ENCODE measurements around the gene CLUH. TPM values are rescaled to one million over a fixed set of nuclear protein-coding genes. Genes with fewer than 3 reads are reported as not detected.

The CLUH gene
- total and polyA plus RNA-seq, 2 experiments from 2014 or later: 16.3 to 32.7 TPM

GRCh38 chr17:2705263-2705662, 6.3 kb downstream of the CLUH start:
- Histone ChIP-seq H4K20me1 (ENCODE audit: insufficient read depth) (no peaks in the 10 kb centered on the region), H2AFZ (no peak overlapping the region), H3F3A (ENCODE audit: insufficient read depth) (no peaks in the 10 kb centered on the region), H3K36me3 (ENCODE audit: low read depth) (no peaks in the 10 kb centered on the region), H3K79me2 (ENCODE audit: insufficient read depth) (peaks cover 59% of the 10 kb centered on the region), H3K9me2 (ENCODE audit: insufficient read depth) (no peaks in the 10 kb centered on the region), H3K4me2 (ENCODE audit: unreplicated experiment) (no peak overlapping the region), H3K4me3 (no peak overlapping the region), H3K4me1 (ENCODE audit: insufficient read depth) (peaks cover 11% of the 10 kb centered on the region), H3K9ac (no peak overlapping the region), H3K9me3 (ENCODE audit: low read depth) (no peaks in the 10 kb centered on the region), H3K27ac (no peak overlapping the region), H3K27me3 (replicated peaks; ENCODE audit: insufficient read depth) (no peaks in the 10 kb centered on the region)
- 92 to 93% methylated on average over 7 of the region's 7 CpGs for WGBS, 2 experiments (ENCODE audit: low coverage in 1 of 2, low lambda C conversion rate in 2 of 2, missing lambda C conversion rate in 2 of 2)
- TF ChIP-seq EZH2 (IDR thresholded peaks at IDR 0.05; ENCODE audit: insufficient read depth, poor library complexity, severe bottlenecking) (no peak), EZH2phosphoT487 (IDR thresholded peaks at IDR 0.05; ENCODE audit: insufficient read depth, low read depth) (no peak)
- in situ Hi-C loops (cut with MboI): no loop called here
- DNase-seq: peak; percentile 32

GRCh38 chr17:2704890-2705248, 6.7 kb downstream of the CLUH start:
- no peaks in the 10 kb centered on the region for H3F3A ChIP-seq (ENCODE audit: insufficient read depth)
- no peaks in the 10 kb centered on the region for H3K9me2 ChIP-seq (ENCODE audit: insufficient read depth)
- peaks cover 7% of the 10 kb centered on the region; the same call in 1 of the 2 replicates for H3K4me1 ChIP-seq (ENCODE audit: insufficient read depth)
- DNase-seq: no peak
- no peak overlapping the region for H3K9ac ChIP-seq
- peaks cover 55% of the 10 kb centered on the region for H3K79me2 ChIP-seq (ENCODE audit: insufficient read depth)
- H2AFZ ChIP-seq: no peak overlapping the region
- no peaks in the 10 kb centered on the region for H4K20me1 ChIP-seq (ENCODE audit: insufficient read depth)
- no peak overlapping the region for H3K4me3 ChIP-seq
- in situ Hi-C loops (cut with MboI): no loop called here
- TF ChIP-seq EZH2phosphoT487 (IDR thresholded peaks at IDR 0.05; ENCODE audit: insufficient read depth, low read depth) (no peak), EZH2 (IDR thresholded peaks at IDR 0.05; ENCODE audit: insufficient read depth, poor library complexity, severe bottlenecking) (no peak)
- no peak overlapping the region for H3K27ac ChIP-seq
- no peaks in the 10 kb centered on the region for H3K27me3 ChIP-seq (replicated peaks; ENCODE audit: insufficient read depth)
- H3K36me3 ChIP-seq (ENCODE audit: low read depth): no peaks in the 10 kb centered on the region
- 49 to 55% methylated on average over 4 of the region's 4 CpGs for WGBS, 2 experiments (ENCODE audit: low coverage in 1 of 2, low lambda C conversion rate in 2 of 2, missing lambda C conversion rate in 2 of 2)
- no peaks in the 10 kb centered on the region for H3K9me3 ChIP-seq (ENCODE audit: low read depth)
- no peak overlapping the region for H3K4me2 ChIP-seq (ENCODE audit: unreplicated experiment)

DNA sequence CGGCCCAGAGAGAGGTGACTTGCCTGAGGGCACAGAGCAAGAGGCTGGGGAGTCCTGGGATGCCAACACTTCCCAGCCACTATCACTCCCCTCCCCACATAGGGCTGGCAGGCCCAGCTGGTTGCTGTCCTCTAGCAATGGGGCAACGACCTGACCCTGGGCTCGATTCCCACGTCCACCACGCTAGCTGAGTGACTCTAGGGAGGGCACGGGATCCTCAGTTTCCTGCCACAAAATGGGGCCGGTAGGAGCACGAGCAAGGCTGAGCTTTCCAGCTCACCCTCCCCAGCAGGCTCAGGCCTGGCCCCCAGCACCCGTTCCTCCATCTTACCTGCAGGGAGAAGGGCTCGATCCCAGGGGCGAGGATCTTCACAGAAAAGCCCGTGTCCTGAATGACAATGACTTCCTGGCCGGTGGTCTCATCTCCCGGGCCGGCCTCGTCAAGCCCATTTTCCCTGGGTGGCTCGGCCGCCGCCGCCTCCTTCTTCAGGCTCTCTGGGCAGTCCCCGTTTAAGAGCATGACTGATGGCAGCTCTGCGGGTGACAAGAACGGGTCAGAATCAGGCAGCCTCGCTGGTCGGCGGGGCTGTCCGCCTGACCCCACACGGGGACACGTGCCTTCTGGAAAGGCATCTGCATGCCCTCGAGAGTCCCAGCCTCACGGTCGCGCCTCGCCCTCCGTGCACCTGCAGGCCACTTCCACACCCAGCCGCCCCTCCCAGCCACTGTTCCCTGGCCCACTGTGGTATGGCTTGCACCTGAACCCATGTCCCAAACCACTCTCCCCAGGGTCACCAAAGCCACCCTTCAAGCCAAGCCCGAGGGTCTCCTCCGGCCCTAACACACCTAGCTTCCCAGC, 7.3 kb downstream of the CLUH start:
- in situ Hi-C loops (cut with MboI): no loop called here

GRCh38 chr17:2703606-2704005, 8.0 kb downstream of the CLUH start:
- Histone ChIP-seq H3K79me2 (ENCODE audit: insufficient read depth) (peaks cover 43% of the 10 kb centered on the region), H3K9me2 (ENCODE audit: insufficient read depth) (no peaks in the 10 kb centered on the region), H3K4me3 (no peak overlapping the region), H3K36me3 (ENCODE audit: low read depth) (peaks cover 4% of the 10 kb centered on the region; the same call in 1 of the 2 replicates), H3K4me2 (ENCODE audit: unreplicated experiment) (no peak overlapping the region), H3K9me3 (ENCODE audit: low read depth) (no peaks in the 10 kb centered on the region), H3K27me3 (replicated peaks; ENCODE audit: insufficient read depth) (no peaks in the 10 kb centered on the region), H4K20me1 (ENCODE audit: insufficient read depth) (no peaks in the 10 kb centered on the region), H3K4me1 (ENCODE audit: insufficient read depth) (no peaks in the 10 kb centered on the region), H3F3A (ENCODE audit: insufficient read depth) (no peaks in the 10 kb centered on the region), H3K9ac (no peak overlapping the region), H3K27ac (no peak overlapping the region), H2AFZ (no peak overlapping the region)
- DNase-seq: no peak
- WGBS, 2 experiments (ENCODE audit: low coverage in 1 of 2, low lambda C conversion rate in 2 of 2, missing lambda C conversion rate in 2 of 2): 96 to 97% methylated on average over 16 of the region's 16 CpGs
- TF ChIP-seq EZH2phosphoT487 (IDR thresholded peaks at IDR 0.05; ENCODE audit: insufficient read depth, low read depth) (no peak), EZH2 (IDR thresholded peaks at IDR 0.05; ENCODE audit: insufficient read depth, poor library complexity, severe bottlenecking) (no peak)
- in situ Hi-C loops (cut with MboI): no loop called here

More for the DNA sequence above, 7.3 kb downstream of the CLUH start:
- no peak overlapping the region for H2AFZ ChIP-seq
- TF ChIP-seq EZH2phosphoT487 (IDR thresholded peaks at IDR 0.05; ENCODE audit: insufficient read depth, low read depth): no peak
- no peak for TF ChIP-seq EZH2 (IDR thresholded peaks at IDR 0.05; ENCODE audit: insufficient read depth, poor library complexity, severe bottlenecking)
- H3K9ac ChIP-seq: no peak overlapping the region
- H3K9me3 ChIP-seq (ENCODE audit: low read depth): no peaks in the 10 kb centered on the region
- H3K79me2 ChIP-seq (ENCODE audit: insufficient read depth): peaks cover 49% of the 10 kb centered on the region
- H3K27ac ChIP-seq: no peak overlapping the region
- no peaks in the 10 kb centered on the region for H4K20me1 ChIP-seq (ENCODE audit: insufficient read depth)
- WGBS, 2 experiments (ENCODE audit: low coverage in 1 of 2, low lambda C conversion rate in 2 of 2, missing lambda C conversion rate in 2 of 2): 88 to 89% methylated on average over 36 to 38 of the region's 38 CpGs
- peaks cover 3% of the 10 kb centered on the region; the same call in 1 of the 2 replicates for H3K4me1 ChIP-seq (ENCODE audit: insufficient read depth)
- H3K27me3 ChIP-seq (replicated peaks; ENCODE audit: insufficient read depth): no peaks in the 10 kb centered on the region
- DNase-seq: no peak
- H3K36me3 ChIP-seq (ENCODE audit: low read depth): peaks cover under 1% of the 10 kb centered on the region; the same call in 1 of the 2 replicates
- H3K4me3 ChIP-seq: no peak overlapping the region
- no peak overlapping the region for H3K4me2 ChIP-seq (ENCODE audit: unreplicated experiment)
- H3F3A ChIP-seq (ENCODE audit: insufficient read depth): no peaks in the 10 kb centered on the region
- H3K9me2 ChIP-seq (ENCODE audit: insufficient read depth): no peaks in the 10 kb centered on the region
